SK-N-SH (cell line): ENCODE results near the gene SLC25A28.

ENCODE experiments used
- CTCF ChIP-seq: fragments of 200-600 bp; sonication (generic); IDR thresholded peaks from 2 replicates; pipeline ENCODE4 v1.6.1; 2017; ENCODE audit warnings: antibody characterized with exemption, mild to moderate bottlenecking, moderate library complexity
- EP300 ChIP-seq, 2 experiments: IDR thresholded peaks; 2 replicates each; pipeline versions ENCODE4 v1.4.0 to v1.6.1; 2012; ENCODE audit warnings: borderline replicate concordance in 1 of 2, low read depth in 1 of 2, low read length in 1 of 2

GRCh38 chr10:99630991-99631390 is 10.8 kb upstream of the SLC25A28 start:
- TF ChIP-seq CTCF = no peak
- no peak for TF ChIP-seq EP300 (IDR thresholded peaks at IDR 0.05; ENCODE audit: borderline replicate concordance in 1 of 2, low read depth in 1 of 2, low read length in 1 of 2)
